HG03439 (cell line): Measurements from ENCODE around the gene LRMDA.
"Not testable (repeated sequence)": the region's sequence is repeated elsewhere in the genome, so short reads cannot be mapped to it uniquely, and the experiment has no call there.

Experiments used
- ATAC-seq: cut with Tn5 transposase; IDR thresholded peaks from one replicate; pipeline ENCODE4 v1.9.1; 2021; ENCODE audit warnings: mild to moderate bottlenecking, moderate library complexity; ENCODE audit not compliant: unreplicated experiment

Gene LRMDA

DNA sequence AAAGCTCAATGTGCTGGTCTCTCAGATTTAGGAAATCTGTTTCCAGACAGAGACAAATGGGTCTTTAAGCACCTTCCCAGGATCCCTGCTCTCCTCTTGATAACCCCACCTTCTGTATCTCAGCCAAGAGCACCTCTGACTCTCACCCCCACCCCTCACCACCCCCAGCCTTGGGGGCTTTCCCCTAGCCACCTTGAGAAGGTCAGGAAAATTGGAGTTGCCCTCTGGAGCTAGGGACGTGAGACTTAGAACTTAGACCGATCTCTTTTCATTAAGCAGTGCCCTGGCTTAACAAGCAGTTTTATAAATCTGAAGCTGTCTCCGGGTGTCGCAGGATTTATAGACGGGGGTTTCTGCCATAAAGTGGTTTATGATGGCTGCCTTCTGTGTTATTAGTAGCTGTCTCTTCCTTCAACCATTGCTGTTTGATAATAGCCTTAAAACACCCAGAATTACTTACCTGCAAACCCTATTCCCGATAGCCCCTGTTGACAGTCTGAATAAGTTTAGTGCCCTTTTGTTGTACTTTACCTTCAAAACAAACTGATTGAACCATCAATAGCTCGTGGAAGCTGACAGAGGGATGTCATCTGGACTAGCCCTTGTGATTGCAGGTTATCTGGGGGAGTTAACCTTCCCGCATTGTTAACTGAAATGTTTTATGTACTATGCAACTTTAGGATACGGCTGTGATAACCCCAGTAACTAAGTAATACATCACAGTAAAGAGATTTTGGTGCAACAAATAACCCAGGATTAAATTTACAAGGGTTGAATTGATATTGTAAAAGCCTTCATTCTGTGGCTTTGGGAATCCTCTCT lies 621.5 kb downstream of the LRMDA start:
- ATAC-seq = no peak

DNA sequence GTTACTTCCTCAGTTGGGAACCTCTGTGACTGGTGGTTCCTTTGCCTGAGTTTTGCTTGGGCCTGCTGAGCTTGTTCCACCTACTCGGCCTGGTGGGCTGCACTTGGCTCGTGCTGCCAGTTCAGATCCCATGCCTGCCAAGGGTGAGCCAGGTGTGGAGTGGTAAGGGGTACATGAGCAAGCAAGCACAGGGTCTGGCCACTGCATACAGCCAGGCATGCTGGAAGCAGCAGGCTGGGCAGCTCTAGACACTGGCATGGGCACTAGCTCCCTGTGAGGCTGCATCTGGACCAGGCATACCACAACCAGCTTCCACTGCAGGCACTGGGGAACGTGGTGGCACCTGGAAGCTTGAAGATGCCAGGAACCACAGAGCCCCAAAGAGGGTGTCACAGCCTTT lies 624.0 kb downstream of the LRMDA start:
- no peak for ATAC-seq

DNA sequence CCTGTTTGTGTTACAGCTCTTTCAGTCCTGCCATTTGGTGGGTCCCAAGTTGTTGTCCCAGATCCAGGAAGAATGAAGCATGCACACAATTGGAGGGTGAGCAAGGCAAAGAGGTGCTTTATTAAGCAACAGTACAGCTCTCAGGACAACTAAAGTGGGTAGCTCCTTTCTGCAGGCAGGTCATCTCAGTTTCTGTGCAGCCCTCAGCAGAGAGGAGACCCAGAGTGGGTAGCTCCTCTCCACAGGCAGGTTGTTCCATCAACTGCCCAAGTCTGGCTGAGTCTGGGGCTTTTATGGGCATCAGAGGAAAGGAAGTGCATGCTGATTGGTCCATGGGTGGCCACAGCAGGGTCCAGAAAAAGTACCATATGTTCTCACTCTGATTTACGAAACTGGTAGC lies 624.5 kb downstream of the LRMDA start:
- no peak for ATAC-seq

DNA sequence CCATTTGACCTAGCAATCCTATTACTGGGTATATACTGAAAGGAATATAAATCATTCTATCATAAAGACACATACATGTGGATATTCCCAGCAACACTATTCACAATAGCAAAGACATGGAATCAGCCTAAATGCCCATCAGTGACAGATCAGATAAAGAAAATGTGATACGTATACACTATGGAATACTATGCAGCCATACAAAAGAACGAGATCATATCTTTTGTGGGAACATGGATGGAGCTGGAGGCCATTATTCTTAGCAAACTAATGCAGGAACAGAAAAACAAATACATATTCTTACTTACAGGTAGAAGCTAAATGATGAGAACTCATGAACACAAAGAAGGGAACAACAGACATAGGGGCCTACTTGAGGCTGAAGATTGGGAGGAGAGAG lies 629.6 kb downstream of the LRMDA start:
- not testable (repeated sequence) for ATAC-seq

DNA sequence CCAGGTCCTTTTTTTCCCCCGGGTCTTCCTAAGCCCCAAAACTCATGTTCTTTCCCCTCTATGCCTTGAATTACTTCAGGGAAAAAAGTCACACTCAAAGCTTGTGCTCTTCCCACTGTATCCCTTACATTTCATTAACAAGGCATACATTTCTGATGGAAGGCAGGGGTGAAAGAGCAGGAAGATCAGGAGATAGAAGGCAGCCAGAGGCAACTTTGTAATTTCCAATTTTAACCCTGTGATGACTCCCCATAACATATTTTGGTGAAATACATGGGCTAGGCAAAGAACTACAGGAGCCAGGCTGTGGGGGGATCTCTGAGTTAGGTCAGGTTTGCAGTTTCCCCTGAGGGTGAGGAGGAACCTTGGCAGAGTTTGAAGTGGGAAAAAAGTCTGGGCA lies 635.0 kb downstream of the LRMDA start:
- ATAC-seq = no peak

DNA sequence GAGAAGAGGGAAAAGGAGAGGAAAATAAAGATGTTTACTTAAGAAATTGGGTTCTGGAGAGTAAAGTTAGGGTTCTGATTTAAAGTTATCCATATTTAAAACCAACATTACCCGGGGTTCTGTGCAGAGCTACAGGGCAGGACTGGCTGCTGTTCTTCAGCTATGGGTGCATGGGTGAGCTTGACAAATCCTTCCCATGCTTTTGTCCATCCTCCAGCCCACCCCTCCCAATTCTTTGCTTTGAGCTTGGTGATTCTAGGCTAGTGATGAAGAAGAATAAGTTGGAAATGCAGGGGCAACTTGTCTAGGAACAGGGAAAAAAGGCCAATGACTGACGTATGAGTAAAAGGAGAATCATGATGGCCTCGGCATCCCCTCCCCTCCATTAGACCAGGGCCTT lies 636.0 kb downstream of the LRMDA start:
- ATAC-seq = no peak

DNA sequence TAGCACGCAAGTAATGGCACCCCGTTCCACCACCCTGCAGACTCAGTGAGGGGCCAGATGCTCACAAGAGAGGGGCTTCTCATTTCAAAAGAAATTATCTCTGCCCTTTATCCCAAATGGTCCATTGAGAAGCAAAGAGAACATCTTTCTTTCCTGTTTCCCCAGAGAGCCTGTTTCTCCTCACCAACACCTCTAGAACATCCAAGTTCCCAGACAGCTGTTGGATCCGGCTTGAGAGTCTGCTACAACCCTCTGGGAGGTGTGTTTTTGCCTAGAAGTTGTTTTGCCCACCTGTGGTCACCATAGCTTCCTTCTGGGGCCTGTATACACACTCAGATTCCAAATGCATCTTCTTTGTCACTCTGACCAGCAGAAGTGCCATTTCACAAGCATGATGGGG lies 637.4 kb downstream of the LRMDA start:
- ATAC-seq = no peak

DNA sequence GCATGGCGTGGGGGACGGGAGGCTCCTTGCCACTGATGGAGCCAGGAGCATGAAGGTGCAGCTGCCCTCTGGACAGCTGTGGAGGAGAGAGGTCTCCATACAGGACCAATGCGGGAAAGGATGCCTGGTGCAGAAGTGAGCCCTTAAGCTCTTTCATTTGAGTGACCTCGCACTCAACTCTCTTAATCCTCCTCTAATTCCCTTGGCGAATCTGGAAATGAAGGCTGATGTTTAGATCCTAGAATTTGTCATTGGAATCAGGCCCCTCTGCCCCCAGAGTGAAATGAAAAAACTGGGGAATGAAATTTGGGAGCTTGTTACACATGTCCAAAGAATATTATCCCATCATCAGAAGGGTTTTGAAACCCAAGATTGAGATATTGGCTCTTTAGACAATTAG lies 639.5 kb downstream of the LRMDA start:
- no peak for ATAC-seq

DNA sequence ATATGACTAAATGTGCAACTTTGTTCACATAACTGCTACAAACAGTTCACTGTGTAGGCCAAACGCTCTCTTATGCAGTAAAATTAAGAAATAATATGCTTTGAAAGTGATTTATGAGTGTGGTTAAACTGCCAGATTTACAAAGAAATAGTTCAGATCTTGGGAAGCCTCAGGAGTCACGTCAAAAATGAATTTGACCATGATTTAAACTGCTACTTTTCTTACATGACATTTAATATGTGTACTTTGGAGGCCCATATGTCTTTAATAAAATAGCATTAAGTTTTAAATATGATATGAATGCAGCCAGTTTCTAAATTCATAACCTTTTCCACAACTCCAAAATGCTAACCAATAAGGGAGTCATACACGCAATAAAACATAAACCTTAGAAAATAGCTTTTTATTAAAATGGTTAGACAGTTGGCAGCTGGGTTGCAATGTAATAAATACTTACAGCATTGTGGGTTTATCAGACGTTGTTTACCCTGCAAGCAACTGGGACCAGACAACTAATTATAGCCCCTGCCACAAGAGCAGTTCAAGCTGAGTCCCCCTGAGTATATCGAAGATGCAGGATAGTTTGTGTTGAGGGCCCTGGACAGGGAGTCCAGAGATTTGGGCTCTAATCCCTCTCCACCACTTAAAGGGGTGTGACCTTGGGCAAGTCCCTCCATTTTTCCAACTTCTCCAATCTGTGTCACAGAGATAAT lies 640.4 kb downstream of the LRMDA start:
- no peak for ATAC-seq

DNA sequence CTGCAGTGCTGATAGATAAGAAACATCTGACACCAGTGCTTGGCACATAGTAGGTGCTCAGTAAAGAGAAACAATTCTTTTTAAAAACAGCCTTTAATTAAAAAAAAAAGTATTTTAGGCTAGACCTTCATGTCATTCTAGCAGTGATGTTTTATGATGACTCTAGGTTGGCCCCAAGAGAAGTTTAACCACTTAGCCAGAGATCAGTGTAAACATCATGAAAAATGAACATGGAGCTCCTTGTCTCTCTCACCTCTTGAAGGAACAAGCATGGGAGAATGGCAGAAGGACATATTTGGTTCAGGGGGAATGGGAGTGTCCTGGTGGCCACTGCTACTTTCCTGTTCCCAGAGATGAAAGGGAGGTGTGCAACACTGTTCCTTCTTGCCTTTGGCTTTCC lies 641.0 kb downstream of the LRMDA start:
- no peak for ATAC-seq

DNA sequence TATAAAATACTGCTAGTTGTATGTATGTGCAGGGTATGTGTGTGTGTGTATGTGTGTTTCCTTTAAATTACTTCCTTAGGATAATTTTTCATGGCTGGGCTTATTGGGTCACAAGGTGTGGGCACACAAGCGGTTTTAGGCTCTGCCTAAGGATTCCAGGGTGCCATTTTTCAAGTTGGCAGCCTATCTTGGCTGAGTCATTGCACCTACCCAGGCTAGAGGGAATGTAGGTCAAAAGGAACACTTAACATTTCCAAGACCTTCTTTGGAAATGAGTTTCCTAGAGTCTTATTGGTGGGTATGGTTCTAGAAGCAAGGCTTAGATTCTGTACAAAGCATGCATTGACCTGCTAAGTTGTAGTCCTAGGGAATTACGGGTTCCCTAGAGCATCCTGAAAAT lies 642.1 kb downstream of the LRMDA start:
- ATAC-seq = no peak

DNA sequence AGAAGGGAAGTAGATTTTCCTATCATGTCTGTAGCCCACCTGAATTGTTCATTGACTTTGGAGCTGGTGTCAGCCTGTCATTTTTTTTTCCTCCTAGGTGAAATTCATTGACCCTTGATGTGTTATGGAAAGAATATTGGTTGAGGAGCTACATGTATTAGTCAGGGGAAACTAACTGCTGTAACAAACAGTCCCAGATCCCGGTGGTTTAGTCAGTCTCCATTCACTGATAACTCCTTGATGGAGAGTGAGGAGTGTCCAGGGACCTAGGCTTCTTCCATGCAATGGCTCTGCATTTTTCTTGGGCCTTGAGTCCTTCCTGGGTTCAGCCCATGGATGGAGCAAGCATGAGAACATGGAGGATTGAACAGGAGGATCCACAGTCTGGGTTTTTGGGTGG lies 643.2 kb downstream of the LRMDA start:
- no peak for ATAC-seq

DNA sequence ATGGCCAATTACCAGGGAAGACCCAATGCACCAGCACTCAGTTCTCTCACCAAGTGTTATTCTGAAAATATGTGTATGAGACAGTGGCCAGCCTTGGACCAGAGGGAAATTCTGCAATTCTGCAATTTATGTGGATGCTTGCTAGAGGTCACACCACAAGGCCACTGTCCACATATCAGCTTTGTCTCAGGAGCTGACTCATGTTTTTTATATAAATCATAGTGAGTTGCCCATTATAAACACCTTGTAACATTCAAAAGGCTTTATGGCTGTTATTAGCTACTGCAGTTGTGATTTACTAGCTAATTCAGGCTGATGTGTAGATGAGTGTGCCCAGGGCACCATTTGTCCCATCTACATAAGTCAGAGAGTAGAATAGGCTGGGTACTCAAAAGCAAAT lies 649.0 kb downstream of the LRMDA start:
- no peak for ATAC-seq

DNA sequence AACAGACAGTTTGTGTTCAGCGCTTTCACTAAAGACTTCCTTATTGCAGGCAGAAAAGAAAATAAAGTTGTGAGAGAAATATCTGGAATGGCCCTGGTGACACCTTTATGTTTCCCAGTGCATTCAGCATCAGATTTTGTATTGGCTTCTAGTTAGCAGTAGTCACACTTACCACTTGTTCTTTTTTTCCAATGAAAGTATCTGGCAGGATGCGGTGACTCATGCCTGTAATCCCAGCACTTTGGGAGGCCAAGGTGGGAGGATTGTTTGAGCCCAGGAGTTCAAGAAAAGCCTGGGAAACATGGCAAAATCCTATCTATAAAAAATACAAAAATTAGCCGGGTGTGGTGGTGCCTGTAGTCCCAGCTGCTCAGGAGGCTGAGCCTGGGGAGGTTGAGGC lies 649.6 kb downstream of the LRMDA start:
- ATAC-seq = no peak

DNA sequence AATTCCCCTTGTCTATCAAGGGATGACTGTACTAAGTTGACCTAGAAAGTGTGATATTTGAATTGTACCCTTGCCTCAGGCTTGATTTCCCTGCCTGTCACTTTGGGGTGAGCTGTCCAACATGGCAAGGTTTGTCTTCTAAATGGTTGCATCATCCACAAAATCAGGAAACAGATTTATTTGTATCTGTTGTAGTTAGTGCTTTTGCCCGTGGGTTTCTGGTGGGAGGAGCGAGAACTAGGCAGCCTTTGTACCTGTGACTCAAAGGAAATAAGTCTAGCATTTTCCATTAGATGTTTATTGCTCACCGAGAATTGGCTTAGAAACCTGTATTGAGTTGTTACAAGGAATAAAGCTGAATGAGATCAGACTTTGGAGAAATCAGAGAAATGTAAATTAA lies 650.8 kb downstream of the LRMDA start:
- ATAC-seq = no peak

DNA sequence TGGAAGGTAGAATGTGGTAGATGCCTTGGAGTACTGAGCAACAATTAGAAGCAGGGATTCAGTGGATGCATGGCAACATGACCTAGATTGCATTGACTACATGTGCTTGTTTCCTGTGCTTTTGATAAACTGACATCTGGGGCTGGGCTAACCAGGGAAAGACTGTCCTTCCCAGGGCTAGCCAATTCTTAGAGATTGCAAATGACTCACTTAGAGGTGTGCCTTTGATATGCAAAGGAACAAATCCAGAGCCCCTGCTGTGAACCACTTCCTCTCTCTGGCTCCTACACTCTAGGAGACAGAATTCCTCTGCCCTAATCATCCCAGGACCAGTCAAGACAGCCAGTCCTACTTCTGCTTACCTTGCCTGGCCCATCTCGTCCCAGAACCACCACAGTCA lies 651.5 kb downstream of the LRMDA start:
- ATAC-seq = no peak

DNA sequence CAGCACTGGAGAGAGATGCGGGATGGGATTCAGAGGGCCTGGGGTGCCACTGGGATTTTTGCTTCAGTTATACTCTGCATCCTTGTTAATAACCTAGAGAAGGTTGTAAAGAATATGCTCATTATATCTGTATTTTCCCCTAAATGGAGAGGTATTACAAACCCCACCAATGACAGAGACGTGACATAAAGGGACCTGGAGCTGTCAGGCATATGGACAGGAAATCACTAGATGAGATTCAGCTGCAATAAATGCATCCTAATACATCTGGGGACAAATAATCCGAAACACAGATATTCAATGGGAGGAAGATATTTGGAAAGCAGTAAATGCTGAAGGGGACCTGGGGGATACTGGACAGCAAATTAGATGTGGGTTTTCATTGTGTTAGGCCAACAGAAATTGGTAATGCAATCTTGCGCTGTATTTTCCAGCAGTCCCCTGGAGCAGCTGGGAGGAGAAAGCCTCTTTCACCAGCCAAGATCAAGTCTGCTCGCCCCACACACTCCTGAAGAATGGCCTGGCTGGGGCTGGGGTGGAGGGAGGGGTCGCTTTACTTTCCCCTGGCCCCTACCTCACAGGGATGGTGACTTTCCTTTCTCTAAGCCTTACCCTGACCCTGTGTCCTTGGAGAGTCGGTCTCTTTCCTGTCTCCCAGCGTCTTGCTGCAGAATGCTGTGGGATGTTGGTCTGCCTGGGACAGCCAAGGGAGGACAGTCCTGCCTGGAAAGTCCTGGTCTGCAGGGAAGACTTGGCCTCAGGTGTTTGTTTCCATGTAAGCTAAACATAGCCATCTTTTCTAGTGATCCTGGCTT lies 653.8 kb downstream of the LRMDA start:
- no peak for ATAC-seq

DNA sequence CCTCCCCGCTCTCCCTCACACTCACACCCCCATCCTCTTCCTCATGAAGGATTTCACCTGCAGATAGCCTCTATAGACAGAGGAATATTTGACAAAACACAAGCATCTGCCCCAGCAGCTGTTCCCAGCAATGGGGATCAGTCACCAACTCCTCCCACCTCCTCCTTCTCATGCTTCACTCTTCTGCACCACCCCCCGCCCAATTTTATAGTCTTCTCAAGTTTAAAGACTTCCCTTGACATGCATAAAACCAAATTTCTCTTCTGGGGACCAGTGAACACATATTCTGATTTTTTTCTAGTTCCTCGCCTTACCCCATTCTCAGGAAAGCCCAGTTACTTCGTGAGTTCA lies 654.4 kb downstream of the LRMDA start:
- ATAC-seq = no peak

DNA sequence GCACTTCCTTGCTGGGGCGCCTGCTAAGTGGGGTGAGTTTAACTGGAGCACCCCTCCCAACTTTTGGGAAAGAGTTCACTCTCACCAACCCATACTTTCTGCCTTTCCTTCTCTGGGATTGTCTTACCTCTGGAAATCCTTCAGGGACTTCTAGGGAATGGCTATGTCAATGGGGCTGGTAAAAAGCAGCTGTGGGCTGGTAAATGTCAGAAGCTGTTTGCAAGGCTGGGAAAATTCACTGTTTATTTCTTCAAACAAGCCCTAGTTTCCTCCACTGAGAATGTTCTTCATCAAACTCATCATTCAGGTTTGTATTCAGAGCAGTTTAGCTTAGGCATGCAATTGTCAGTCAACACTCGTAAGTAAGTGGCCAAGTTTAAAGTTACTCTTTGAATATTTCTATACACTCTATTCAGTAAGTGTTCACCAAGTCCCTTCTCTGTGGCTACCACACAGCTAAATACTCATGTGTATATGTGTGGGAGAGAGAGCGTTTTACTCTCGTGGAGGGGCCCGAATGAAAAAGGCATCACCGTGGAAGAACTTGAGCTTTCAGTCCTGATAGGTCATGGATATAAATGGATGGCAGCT lies 654.8 kb downstream of the LRMDA start:
- ATAC-seq = no peak

DNA sequence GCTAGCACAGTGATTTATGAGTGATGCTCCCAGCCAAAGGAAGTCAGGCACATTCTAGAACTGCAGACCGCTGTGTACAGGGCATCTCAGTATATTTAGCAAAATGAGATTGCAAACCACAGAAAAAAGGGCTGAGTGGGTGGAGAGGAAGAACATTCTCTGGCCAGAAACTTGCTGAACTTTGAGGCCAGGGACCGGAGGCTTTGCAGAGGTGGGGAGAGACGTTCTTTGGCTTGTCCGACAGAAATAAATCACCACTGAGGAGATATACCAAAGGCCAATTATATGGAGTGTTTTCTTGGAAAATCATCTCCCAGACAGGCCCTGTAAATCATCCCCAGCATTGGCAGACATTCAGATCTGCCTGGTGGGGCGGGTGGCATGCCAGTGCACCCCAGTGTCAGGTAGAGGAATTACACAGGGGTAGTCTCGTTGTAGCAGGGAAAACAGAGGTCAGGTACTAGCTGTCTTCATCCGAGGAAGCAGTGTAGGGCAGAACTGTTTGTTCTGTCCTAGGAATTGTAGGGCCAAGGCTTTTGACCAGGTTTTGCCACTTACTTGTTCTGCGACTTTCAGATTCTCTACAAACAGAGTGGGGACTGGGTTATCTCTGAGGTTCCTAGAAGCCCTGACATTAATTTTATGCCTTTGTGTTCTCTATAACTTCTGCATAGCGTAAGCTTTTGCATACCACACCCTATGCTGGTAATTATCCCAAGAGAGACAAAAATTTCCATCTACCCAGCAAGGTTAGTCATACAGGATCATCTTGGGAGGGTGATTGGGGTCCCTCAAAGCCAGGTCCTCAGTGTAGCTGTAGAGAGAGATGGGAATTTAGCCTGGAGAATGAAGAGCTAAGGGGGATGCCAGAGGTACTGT lies 655.6 kb downstream of the LRMDA start:
- no peak for ATAC-seq
